GM21423 (cell line): Measurements from ENCODE around the gene SIRT7.
A peak's percentile ranks its signal among the peaks of the same experiment; 100 is the strongest.

Source experiments
- ATAC-seq: cut with Tn5 transposase; IDR thresholded peaks from one replicate; pipeline ENCODE4 v1.9.1; 2021; ENCODE audit warnings: mild to moderate bottlenecking, moderate library complexity; ENCODE audit not compliant: unreplicated experiment

The SIRT7 gene

DNA sequence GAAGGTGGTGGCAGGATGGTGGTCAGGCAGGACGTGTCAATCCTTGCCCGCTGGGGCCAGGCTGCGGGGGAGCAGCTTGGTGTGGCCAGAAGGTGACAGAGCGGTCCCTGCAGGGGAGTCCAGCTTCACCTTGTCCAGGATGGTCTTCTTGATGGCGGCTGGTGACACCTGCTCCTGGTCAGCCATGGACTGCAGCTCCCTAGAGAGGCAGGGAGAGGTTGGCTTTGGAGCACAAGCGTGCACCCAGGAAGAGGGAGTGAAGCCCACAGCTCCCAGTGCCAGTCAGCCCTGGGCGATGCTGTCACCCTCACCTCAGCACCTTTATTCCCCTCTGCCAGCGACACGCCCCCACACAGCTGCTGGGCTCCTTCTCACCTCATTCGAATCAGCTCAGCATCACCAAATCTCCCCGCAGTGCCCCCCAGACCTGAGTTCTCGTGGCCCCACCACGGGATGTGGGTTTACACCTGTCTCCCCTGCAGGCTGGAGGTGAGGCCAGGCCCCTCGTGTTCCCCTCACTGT, 15.3 kb upstream of the SIRT7 start:
- no peak for ATAC-seq

DNA sequence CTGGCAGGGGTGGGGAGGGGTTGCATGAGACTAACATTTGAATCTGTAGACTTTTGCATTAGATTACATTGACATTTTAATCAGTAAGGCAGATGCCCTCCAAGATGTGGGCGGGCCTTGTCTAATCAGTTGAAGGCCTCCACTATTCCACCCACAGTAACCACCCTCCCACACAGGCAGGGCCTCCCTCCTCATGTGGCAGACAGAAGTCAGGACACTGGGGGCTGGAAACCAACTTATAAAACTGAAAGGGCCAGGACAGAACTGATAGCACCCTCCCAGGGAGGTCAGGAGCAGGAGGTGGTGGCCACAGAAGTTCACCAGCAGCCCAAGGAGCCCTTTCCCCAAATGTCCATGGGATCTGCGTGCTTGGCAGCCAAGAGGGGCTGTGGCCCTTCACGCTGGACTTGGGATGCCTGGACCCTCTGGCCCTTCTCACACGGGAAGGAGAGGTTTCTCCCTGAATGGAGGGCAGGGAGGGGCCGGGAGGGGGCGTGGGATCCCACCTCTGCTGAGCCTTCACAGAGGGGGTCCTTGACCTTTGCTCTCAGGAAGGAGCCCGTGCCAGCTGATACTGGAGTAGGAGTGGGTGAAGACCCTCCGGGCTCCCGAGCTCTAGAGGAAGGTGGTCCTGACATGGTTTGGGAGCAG, 14.5 kb upstream of the SIRT7 start:
- no peak for ATAC-seq

DNA sequence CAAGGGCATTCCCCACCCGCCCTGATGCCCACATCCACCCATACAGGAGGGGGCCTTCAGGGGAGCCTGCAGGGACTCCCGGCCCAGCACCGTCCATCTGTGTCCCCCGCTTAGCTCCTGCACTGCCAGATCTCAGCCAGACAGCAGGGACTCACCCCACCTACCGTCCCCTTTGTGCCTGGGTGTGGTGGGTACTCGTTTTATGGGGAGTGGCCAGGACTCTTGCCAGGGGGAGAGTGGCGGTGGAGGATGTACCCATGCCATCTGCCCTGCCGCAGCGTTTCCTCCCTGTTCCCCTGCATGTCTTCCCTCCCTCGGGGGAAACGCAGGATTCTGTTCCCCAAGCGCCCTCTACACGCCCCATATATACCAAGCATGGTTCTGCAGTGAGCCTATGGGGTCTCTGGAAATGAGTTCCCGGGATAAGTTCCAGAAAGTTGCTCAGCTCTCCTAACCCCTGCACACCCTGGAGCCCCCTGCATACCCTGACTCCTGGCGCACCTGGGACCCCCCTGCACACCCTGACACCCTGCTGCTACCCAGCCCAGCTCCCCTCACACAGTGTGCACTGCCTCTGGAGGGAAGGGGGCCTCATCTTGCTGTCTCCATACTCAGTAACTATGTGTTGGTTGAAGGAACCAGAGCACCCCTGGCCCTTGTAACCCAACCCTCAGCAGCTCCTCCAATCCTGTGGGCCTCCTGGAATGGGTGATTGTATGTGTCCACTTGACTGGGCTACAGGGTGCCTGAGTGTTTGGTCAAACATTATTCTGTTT, 13.8 kb upstream of the SIRT7 start:
- ATAC-seq: no peak

- ATAC-seq: no peak
These were observed 13.2 kb upstream of the SIRT7 start for GRCh38 chr17:81931189-81931556.

GRCh38 chr17:81930142-81931125, 12.5 kb upstream of the SIRT7 start:
- ATAC-seq: no peak

GRCh38 chr17:81929253-81930141, 11.5 kb upstream of the SIRT7 start:
- ATAC-seq: no peak

DNA sequence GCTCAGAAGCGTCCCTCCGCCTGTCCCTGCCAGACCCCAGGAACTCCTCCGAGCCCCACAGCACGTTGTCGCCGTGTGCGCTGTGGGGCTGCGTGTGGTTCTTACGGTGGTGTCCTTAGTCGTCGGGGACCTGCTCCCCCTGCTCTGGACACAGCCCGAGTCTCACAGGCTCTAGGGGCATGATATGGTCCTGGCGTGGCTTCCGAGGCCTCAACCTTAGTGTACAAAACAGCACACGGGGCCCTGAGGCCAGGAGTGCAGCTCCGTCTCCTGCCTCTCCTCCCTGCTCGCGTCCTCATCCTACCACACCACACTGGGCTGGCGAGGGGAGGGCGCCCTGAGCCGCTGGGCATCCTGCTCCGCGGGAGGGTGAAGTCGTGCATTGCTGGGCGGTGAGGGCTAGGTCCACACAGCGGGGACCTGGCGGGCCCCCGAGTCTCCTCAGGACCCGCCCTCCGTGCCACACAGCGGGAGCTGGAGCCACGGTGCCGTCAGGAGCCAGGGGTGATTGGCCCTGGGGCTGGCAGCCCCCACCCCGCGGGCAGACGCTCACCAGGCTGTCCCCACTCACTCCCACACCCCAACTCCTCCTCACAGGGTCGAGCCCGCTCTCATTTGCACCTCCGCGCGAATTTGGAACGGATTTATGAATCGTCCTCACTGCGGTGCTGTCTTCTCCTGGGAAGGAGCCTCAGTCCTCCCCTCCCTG, 10.7 kb upstream of the SIRT7 start:
- ATAC-seq: no peak

DNA sequence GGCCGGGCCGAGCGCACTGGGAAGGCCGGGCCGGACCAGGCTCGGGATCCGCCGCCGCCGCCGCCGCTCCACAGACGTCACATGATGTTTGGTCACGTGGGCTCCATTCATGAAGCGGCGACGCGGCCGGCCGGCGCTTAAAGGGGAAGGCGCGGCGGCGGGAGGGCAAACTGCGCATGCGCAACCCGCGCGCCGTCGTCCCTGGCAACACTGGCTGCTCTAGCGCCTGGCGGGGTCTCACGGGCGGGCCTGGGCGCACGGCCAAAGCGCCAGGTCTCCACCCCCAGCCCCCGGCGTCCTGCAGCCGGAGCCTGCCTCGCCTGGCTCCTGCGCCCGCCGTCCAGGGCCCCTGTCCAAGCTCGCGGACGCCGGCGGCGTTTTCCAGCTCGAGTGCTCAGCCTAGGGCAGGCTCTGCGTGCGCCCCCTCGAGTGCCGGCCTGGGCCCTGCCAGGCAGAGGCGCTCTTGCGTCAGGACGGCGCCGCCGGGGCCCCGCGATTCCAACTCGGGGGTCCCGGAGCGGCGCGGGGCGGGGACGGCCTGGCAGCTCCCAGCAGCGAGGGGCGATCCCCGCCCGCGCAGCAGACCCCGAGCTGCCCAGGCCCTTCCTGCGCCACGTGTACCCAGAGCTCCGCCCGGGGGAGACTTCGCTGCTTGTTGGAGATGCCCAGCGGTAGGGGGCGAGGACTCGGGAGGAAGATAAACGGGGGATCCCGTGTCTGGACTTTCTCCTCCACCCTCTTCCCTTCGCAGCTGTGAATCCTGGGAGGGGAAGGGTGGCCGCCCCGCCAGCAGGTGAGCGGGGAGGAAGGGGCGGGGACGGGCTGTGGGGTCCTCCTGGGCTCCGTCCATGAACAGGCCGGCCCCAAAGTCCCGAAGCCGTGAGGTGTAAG, 9.9 kb upstream of the SIRT7 start, which contains the start of gene MAFG:
TSS of gene MAFG (minus strand) at position 83 of the 891 bp plus-strand sequence. CDS start 4,550 bp downstream, outside the sequence.
- peak; percentile 55 for ATAC-seq

GRCh38 chr17:81927152-81927652, 9.2 kb upstream of the SIRT7 start:
- peak; percentile 18 for ATAC-seq

- ATAC-seq: peak; percentile 17
These were observed 8.6 kb upstream of the SIRT7 start for GRCh38 chr17:81926451-81927151.

- no peak for ATAC-seq
These were observed 8.0 kb upstream of the SIRT7 start for GRCh38 chr17:81925860-81926450.

DNA sequence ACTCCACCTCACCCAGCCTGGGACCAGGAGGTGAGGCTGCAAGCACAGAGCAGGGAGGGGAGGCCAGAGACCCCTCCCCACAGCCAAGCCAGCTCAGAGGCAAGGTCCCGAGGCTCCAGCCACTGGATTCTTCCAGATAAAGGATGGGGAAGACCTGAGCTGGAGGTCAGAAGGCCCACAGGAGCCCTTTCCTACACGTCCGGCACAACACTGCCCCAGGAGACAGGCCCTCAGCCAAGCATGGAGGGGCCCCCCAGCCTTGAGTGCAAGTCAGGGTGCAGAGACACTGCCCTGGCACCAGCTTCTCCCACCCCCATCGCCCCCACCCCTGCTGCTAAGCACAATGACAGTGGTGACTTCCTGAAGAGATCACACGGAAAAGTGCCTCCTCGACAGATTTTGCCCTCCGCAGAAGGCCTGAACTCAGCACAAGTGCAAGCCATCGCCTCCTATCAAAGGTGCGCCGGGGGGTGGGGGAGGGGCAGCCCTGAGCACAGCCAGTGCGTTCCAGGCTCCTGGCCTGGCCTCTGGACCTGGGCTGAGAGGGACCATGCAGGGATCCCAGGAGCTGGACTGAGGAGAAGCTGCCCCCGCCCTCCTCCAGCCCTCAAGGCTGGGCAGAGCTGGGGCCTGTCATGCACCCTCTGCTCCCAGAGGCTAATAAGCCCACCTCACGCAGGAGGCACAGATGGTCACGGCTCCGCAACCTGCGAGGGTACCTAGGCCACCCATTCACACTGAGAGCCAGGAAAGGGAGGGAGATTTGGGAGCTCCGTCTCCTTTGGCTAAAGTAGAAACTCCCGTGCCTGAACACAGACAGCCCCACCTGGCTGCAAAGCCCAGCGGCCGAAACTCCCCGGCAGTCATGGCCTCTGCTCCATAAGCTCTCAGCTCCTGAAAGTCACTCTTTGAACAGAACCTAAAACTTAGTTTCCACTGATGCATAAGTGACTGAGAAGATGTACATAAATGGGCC, 6.9 kb upstream of the SIRT7 start:
- no peak for ATAC-seq

DNA sequence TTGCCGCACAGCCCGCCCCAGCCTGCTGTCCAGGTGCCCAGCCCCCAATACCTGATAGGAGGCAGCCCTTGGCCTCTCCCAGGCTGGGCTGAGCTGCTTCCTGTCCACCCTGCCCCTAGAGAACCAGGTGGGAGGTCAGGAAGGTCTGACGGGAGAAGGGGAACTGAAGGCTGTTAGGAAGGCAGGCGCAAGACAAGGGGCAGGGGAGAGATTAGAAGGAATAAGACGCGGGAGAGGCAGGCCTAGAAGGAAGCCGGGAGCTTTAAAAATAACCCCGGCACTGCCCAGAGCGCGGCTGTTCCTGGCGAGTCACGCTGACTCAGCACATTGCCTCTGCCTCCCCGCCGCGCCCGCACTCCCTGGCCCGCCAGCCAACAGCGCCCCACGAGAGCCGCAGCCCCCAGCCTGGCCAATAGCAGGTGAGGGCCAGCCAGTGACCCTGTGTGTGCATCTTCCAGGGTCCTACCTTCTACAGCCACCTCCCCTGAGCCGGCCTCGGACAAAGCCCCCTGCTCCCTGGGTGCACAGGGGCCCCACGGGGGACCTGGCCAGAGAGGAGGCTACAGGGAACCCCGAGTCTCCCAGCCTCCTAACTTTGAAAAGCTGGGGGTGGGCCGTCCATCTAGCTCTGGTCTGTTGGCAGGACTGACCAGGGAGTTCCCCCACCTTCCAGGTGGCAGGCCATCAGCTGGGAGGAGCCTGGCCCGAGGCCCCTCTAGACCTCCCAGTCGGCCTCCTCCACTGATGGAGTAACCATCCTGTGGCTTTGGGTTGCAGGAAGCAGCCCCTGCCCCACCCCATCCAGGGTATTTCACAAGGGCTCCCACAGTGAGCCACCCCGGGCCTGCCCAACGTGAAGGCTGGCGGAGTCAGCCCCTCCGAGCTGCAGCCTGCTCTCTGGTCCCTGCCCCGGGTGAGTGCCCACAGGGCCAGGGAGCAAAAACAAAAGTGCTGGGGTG, 5.6 kb upstream of the SIRT7 start:
- ATAC-seq: no peak

- no peak for ATAC-seq
These were observed 4.8 kb upstream of the SIRT7 start for GRCh38 chr17:81922566-81923301.
